Erythroblast (primary cell): ENCODE measurements around the gene PRPSAP2.

ENCODE experiments used
- GATA1 ChIP-seq: IDR thresholded peaks from 2 replicates; pipeline ENCODE4 v1.6.1; 2011; ENCODE audit warnings: low read depth, mild to moderate bottlenecking, control low read depth, low read length, moderate library complexity
- POLR2A ChIP-seq: IDR thresholded peaks from 2 replicates; pipeline ENCODE4 v1.6.1; 2011; ENCODE audit warnings: mild to moderate bottlenecking, low read length

- TF ChIP-seq POLR2A (no peak), GATA1 (no peak)
Observed at GRCh38 chr17:18960241-18960665, 102.3 kb downstream of the PRPSAP2 start.
